ENCODE results near the gene SUV39H1. TPM values are rescaled to one million over a fixed set of nuclear protein-coding genes. Genes with fewer than 3 reads are reported as not detected.

The SUV39H1 gene
- total and polyA plus RNA-seq, 9 of the 15 experiments (the other 6 are each of a cell fraction or from before 2014, with no cell fraction given) = 4.7 to 34.7 (median 17.9) TPM

DNA sequence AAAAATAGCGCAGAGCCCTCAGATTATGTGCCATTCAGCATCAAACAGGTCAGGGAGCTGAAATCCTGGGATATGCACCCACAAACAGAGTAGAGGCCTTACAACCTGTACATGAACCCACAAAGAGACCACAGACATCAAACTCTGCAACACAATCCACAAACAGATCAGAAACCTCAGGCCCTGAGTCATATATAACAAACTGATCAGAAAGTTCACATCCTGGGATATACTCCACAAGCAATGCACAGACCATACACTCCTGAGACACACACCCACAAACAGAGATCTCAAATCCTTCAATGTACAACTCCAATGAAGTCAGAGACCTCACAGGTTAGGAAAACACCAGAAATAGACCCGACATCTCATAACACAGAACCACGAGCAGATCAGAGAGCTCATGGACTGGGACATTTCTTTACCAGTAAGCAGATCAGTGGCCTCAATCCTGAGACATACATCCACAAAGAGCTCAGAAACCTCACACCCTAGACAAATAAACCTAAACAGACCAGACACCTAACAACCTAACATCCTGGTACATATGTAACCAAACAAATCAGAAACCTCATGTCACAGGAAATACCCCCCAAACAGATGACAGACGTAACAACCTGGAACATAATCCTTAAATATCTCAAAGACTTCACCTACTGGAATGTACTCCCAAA is 24.2 kb downstream of the SUV39H1 start (continued):
- TF ChIP-seq ZNF277 (CRISPR knock-in tag; IDR thresholded peaks at IDR 0.05; ENCODE audit: borderline replicate concordance) (no peak), ZNF76 (CRISPR knock-in tag; IDR thresholded peaks at IDR 0.05; ENCODE audit: borderline replicate concordance) (no peak), LARP7 (IDR thresholded peaks at IDR 0.05) (no peak)

- intact Hi-C loops (cut with micrococcal nuclease) (no loop called here), in situ Hi-C loops (cut with MboI) (no loop called here)
- Histone ChIP-seq H3K4me1 (replicated peaks in 1 of 2; ENCODE audit: control insufficient read depth in 2 of 2, insufficient read depth in 2 of 2, low read length in 2 of 2) (peaks cover 0 to 9% of the 10 kb centered on the region in 2 experiments; a peak in 2 of 5 replicates), H2AFZ (ENCODE audit: low read depth, low read length) (no peak overlapping the region), H3K4me2 (ENCODE audit: insufficient read depth, low read length) (no peak overlapping the region), H3K9ac (ENCODE audit: insufficient read depth in 1 of 2, low read depth in 2 of 2, low read length in 2 of 2) (no peak overlapping the region), H3K36me3 (ENCODE audit: control insufficient read depth, insufficient read depth, low read length) (no peaks in the 10 kb centered on the region), H3K9me3 (replicated peaks; ENCODE audit: control insufficient read depth, insufficient read depth, low read depth, low read length) (no peaks in the 10 kb centered on the region), H3K79me2 (ENCODE audit: control insufficient read depth, insufficient read depth, low read length) (0 out of 3 replicates have a peak, but pooled peaks cover 3% of the 10 kb centered on the region), H3K27me3 (ENCODE audit: control insufficient read depth in 2 of 2, insufficient read depth in 2 of 2, low read length in 2 of 2) (no peaks in the 10 kb centered on the region), H3K27ac (ENCODE audit: extremely low read depth, low read depth, low read length) (no peak overlapping the region), H3K9me1 (ENCODE audit: control insufficient read depth, insufficient read depth, low read length) (no peaks in the 10 kb centered on the region), H4K20me1 (replicated peaks; ENCODE audit: control insufficient read depth, insufficient read depth, low read length) (no peaks in the 10 kb centered on the region), H3K4me3 (no peak overlapping the region)
- FAIRE-seq (no peak), DNase-seq (ENCODE audit: extremely low read depth in 1 of 4, low spot score in 3 of 4) (no peak), ATAC-seq (no peak)
- BruUV-seq (replicated peaks) = no TSS peak
- ChIA-PET POLR2A (no interaction called here), CTCF (ENCODE audit: low intra/inter-chr PET ratio) (no interaction called here)
- TF ChIP-seq, protein P1, sequence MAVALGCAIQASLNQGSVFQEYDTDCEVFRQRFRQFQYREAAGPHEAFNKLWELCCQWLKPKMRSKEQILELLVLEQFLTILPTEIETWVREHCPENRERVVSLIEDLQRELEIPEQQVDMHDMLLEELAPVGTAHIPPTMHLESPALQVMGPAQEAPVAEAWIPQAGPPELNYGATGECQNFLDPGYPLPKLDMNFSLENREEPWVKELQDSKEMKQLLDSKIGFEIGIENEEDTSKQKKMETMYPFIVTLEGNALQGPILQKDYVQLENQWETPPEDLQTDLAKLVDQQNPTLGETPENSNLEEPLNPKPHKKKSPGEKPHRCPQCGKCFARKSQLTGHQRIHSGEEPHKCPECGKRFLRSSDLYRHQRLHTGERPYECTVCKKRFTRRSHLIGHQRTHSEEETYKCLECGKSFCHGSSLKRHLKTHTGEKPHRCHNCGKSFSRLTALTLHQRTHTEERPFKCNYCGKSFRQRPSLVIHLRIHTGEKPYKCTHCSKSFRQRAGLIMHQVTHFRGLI (CRISPR knock-in tag; IDR thresholded peaks at IDR 0.05) = no peak
- TF ChIP-seq RBM17 (IDR thresholded peaks at IDR 0.05; ENCODE audit: borderline replicate concordance, low read depth, low read length) (no peak), BRCA1 (IDR thresholded peaks at IDR 0.05) (no peak), BRCA1 (CRISPR knock-in tag; IDR thresholded peaks at IDR 0.05) (no peak), ADNP (tag; IDR thresholded peaks at IDR 0.05) (no peak), PCBP2 (IDR thresholded peaks at IDR 0.05; ENCODE audit: low read depth, low read length, poor library complexity, severe bottlenecking) (no peak), ZEB2 (IDR thresholded peaks at IDR 0.05) (no peak), CHD1 (IDR thresholded peaks at IDR 0.05; ENCODE audit: low read length) (no peak), ZNF609 (CRISPR knock-in tag; IDR thresholded peaks at IDR 0.05; ENCODE audit: borderline replicate concordance) (no peak), EHMT2 (IDR thresholded peaks at IDR 0.05) (no peak)
These were observed 25.4 kb downstream of the SUV39H1 start for GRCh38 chrX:48721916-48722315.

All from K562 (cell line).